Transverse colon (tissue), 4 donors: ENCODE results near the gene WIPF3.

Experiments
- EP300 ChIP-seq: sonication (generic); formaldehyde crosslinking; IDR thresholded peaks from one replicate; pipeline ENCODE4 v1.6.1; 2017; ENCODE audit warnings: antibody characterized with exemption, low read depth
- POLR2A ChIP-seq: fragments of 450-650 bp; IDR thresholded peaks from one replicate; pipeline ENCODE4 v1.6.1; 2016; ENCODE audit warnings: antibody characterized with exemption, mild to moderate bottlenecking, moderate library complexity
- POLR2AphosphoS5 ChIP-seq, 3 donors: sonication (generic); formaldehyde crosslinking; IDR thresholded peaks; one replicate each; pipeline ENCODE4 v1.6.1; 2016; ENCODE audit warnings: antibody characterized with exemption in 3 of 3
- TF ChIP-seq, protein P1 (sequence below), 5 experiments: fragments of 200-600 bp in 3 of 5; fragments of 450-650 bp in 2 of 5; sonication (generic) in 3 of 5; IDR thresholded peaks; 1 replicate in 2 of 5; 2 replicates in 3 of 5; pipeline ENCODE4 v1.5.1; 2016 to 2017; ENCODE audit warnings: antibody characterized with exemption in 5 of 5, inconsistent platforms in 3 of 5, mild to moderate bottlenecking in 2 of 5, moderate library complexity in 1 of 5

DNA sequence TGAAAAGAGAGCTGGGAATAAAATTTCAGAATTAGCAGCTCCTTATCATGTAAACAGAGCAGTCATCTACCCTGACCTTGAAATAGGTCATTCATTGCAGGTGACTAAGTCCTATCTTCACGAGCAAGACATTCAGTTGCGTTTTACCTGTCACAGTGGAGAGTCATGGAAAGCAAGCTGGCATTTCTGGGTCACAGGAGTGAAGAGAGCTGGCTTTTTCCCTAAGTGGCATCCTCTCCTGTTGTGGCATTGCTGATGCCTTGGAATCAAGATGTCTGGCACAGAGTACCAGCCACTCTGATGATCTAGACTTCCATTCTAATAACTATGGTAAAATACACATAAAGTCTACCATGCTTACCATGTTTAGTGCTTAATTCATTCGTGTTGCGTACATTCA, 112.5 kb downstream of the WIPF3 start:
- TF ChIP-seq, protein P1, sequence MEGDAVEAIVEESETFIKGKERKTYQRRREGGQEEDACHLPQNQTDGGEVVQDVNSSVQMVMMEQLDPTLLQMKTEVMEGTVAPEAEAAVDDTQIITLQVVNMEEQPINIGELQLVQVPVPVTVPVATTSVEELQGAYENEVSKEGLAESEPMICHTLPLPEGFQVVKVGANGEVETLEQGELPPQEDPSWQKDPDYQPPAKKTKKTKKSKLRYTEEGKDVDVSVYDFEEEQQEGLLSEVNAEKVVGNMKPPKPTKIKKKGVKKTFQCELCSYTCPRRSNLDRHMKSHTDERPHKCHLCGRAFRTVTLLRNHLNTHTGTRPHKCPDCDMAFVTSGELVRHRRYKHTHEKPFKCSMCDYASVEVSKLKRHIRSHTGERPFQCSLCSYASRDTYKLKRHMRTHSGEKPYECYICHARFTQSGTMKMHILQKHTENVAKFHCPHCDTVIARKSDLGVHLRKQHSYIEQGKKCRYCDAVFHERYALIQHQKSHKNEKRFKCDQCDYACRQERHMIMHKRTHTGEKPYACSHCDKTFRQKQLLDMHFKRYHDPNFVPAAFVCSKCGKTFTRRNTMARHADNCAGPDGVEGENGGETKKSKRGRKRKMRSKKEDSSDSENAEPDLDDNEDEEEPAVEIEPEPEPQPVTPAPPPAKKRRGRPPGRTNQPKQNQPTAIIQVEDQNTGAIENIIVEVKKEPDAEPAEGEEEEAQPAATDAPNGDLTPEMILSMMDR (IDR thresholded peaks at IDR 0.05): no peak
- TF ChIP-seq POLR2AphosphoS5 (IDR thresholded peaks at IDR 0.05) (no peak), POLR2A (no peak), EP300 (no peak)
